Measurements from ENCODE around the gene RAB5IF.
"Not testable (repeated sequence)": the region's sequence is repeated elsewhere in the genome, so short reads cannot be mapped to it uniquely, and the experiment has no call there.

RAB5IF gene

GRCh38 chr20:36605399-36606157 lies at the start of gene RAB5IF:
Gene RAB5IF (plus strand): TSS chr20:36605779. CDS start chr20:36605952, 173 bp downstream.
- peak; percentile 98 for DNase-seq

GRCh38 chr20:36562724-36563123 lies 42.9 kb upstream of the RAB5IF start:
- DNase-seq = no peak

GRCh38 chr20:36563374-36563773 lies 42.2 kb upstream of the RAB5IF start:
- no peak for DNase-seq

GRCh38 chr20:36564078-36564725 lies 41.4 kb upstream of the RAB5IF start:
- DNase-seq = not testable (repeated sequence)

- DNase-seq = not testable (repeated sequence)
These were observed 40.9 kb upstream of the RAB5IF start for GRCh38 chr20:36564726-36565121.

GRCh38 chr20:36565520-36565919 lies 40.1 kb upstream of the RAB5IF start:
- no peak for DNase-seq

GRCh38 chr20:36569847-36570429 lies 35.6 kb upstream of the RAB5IF start:
- DNase-seq = no peak

GRCh38 chr20:36571564-36572504 lies 33.7 kb upstream of the RAB5IF start:
- DNase-seq = peak; percentile 38

- DNase-seq = no peak
These were observed 32.9 kb upstream of the RAB5IF start for GRCh38 chr20:36572701-36573102.

- DNase-seq = peak; percentile 24
These were observed 32.3 kb upstream of the RAB5IF start, which contains the start of gene TGIF2 for GRCh38 chr20:36573103-36573797. Gene TGIF2 (plus strand): TSS chr20:36573597. CDS start chr20:36578775, 5,178 bp downstream.

- no peak for DNase-seq
These were observed 31.7 kb upstream of the RAB5IF start for GRCh38 chr20:36573798-36574365.

- no peak for DNase-seq
These were observed 31.0 kb upstream of the RAB5IF start for GRCh38 chr20:36574366-36575135.

- DNase-seq = no peak
These were observed 29.5 kb upstream of the RAB5IF start for GRCh38 chr20:36576081-36576445.

GRCh38 chr20:36578356-36579041 lies 27.1 kb upstream of the RAB5IF start:
- no peak for DNase-seq

- no peak for DNase-seq
These were observed 25.5 kb upstream of the RAB5IF start for GRCh38 chr20:36579996-36580545.

- DNase-seq = no peak
These were observed 23.3 kb upstream of the RAB5IF start for GRCh38 chr20:36582322-36582721.

GRCh38 chr20:36582821-36583220 lies 22.8 kb upstream of the RAB5IF start:
- no peak for DNase-seq

GRCh38 chr20:36584018-36584481 lies 21.5 kb upstream of the RAB5IF start:
- no peak for DNase-seq

GRCh38 chr20:36585410-36586125 lies 20.0 kb upstream of the RAB5IF start:
- DNase-seq = no peak
